Esophagus squamous epithelium (tissue), 5 donors: ENCODE data around the gene KNOP1. TPM values are rescaled to one million over a fixed set of nuclear protein-coding genes. Genes with fewer than 3 reads are reported as not detected.

Experiments used
- DNase-seq: peaks from one replicate; lab custom pipeline; 2025; lab: John Stamatoyannopoulos, UW
- H3K27ac ChIP-seq, 4 donors: fragments of 200-600 bp; sonication (generic); one replicate each; pipeline ENCODE4 v1.5.1; 2016 to 2019; ENCODE audit warnings: mild to moderate bottlenecking in 1 of 4
- H3K27me3 ChIP-seq, 4 donors: fragments of 200-600 bp; sonication (generic); 1 replicate in 3 of 4; 2 replicates in 1 of 4; pipeline versions ENCODE4 v1.5.1 to v1.6.0; 2017 to 2021; ENCODE audit warnings: antibody characterized with exemption in 1 of 4
- H3K36me3 ChIP-seq, 3 donors: fragments of 200-600 bp; sonication (generic); one replicate each; pipeline ENCODE4 v1.5.1; 2016 to 2019
- H3K4me1 ChIP-seq, 3 donors: fragments of 200-600 bp; sonication (generic); one replicate each; pipeline ENCODE4 v1.5.1; 2017 to 2019
- H3K4me3 ChIP-seq, 4 donors: fragments of 200-600 bp; sonication (generic); 1 replicate in 3 of 4; 2 replicates in 1 of 4; pipeline ENCODE4 v1.5.1; 2016 to 2019; ENCODE audit warnings: mild to moderate bottlenecking in 2 of 4, moderate library complexity in 1 of 4
- H3K9me3 ChIP-seq, 3 donors: fragments of 200-600 bp; sonication (generic); one replicate each; pipeline ENCODE4 v1.5.1; 2016 to 2019
- CTCF ChIP-seq, 6 experiments: fragments of 450-650 bp in 4 of 6; fragments of 200-600 bp in 2 of 6; sonication (generic) in 2 of 6; IDR thresholded peaks; one replicate each; pipeline ENCODE4 v1.5.1; 2016 to 2019; ENCODE audit warnings: antibody characterized with exemption in 6 of 6, mild to moderate bottlenecking in 4 of 6, moderate library complexity in 4 of 6
- POLR2A ChIP-seq, 4 donors: fragments of 450-650 bp; IDR thresholded peaks; one replicate each; pipeline ENCODE4 v1.6.1; 2017; ENCODE audit warnings: antibody characterized with exemption in 4 of 4, mild to moderate bottlenecking in 4 of 4, moderate library complexity in 3 of 4
- WGBS, 2 donors: methylation state at CpG; one replicate each; pipeline ENCODE4 v1.1.5; 2018; 5-methylcytosine and 5-hydroxymethylcytosine counted together
- intact Hi-C: fragments of 100-400 bp; cut with DNase I; formaldehyde crosslinking; loops from one replicate; pipeline ENCODE4 v1.15.0; 2022
- total RNA-seq, 4 donors: library from RNA; depleted of rRNA; stranded (reverse); fragments of >200 nt; gene quantifications; one replicate each; pipeline ENCODE4 v1.1.0, GENCODE V29; 2016
- donor health status: DM: yes; HTN: yes; CAD: no.

The KNOP1 gene
- total RNA-seq, 4 donors from 2014 or later = 9.0 to 14.3 (median 11.7) TPM

GRCh38 chr16:19699472-19699871 lies 18.6 kb downstream of the KNOP1 start:
- peaks cover 50 to 77% (median 61%) of the 10 kb centered on the region in 3 donors for H3K4me1 ChIP-seq
- 96% methylated on average over 8 of the region's 8 CpGs; no CpG with 5 or more reads in 1 of the 2 donors for WGBS, 2 donors
- TF ChIP-seq CTCF (IDR thresholded peaks at IDR 0.05) (no peak), POLR2A (IDR thresholded peaks at IDR 0.05) (no peak)

GRCh38 chr16:19698480-19699465 lies 19.3 kb downstream of the KNOP1 start:
- no peak for DNase-seq
- H3K9me3 ChIP-seq = no peaks in the 10 kb centered on the region
- intact Hi-C loops = no loop called here
- WGBS, 2 donors = 50 to 72% methylated on average over 14 to 15 of the region's 19 CpGs
- no peak for TF ChIP-seq CTCF (IDR thresholded peaks at IDR 0.05)
- no peak for TF ChIP-seq POLR2A (IDR thresholded peaks at IDR 0.05)
- H3K4me1 ChIP-seq = peaks cover 50 to 70% (median 58%) of the 10 kb centered on the region in 3 donors
- H3K27ac ChIP-seq = peak overlapping the region; percentile 44 to 80 (median 74)
- H3K36me3 ChIP-seq = peaks cover 0 to 40% (median 4%) of the 10 kb centered on the region in 3 donors
- H3K27me3 ChIP-seq = no peaks in the 10 kb centered on the region
- H3K4me3 ChIP-seq = no peak overlapping the region

More at GRCh38 chr16:19699472-19699871, 18.6 kb downstream of the KNOP1 start:
- peak overlapping the region; percentile 44 to 80 (median 74) for H3K27ac ChIP-seq
- DNase-seq = no peak
- intact Hi-C loops = no loop called here
- H3K9me3 ChIP-seq = no peaks in the 10 kb centered on the region
- H3K27me3 ChIP-seq = no peaks in the 10 kb centered on the region
- H3K36me3 ChIP-seq = peaks cover 0 to 42% (median 4%) of the 10 kb centered on the region in 3 donors
- no peak overlapping the region for H3K4me3 ChIP-seq

- H3K36me3 ChIP-seq = peaks cover 0 to 39% (median 4%) of the 10 kb centered on the region in 3 donors
- peaks cover 50 to 62% (median 58%) of the 10 kb centered on the region in 3 donors for H3K4me1 ChIP-seq
- TF ChIP-seq CTCF (IDR thresholded peaks at IDR 0.05) (no peak), POLR2A (IDR thresholded peaks at IDR 0.05) (no peak)
These were observed 20.2 kb downstream of the KNOP1 start for GRCh38 chr16:19697756-19698318.

GRCh38 chr16:19696961-19697360 lies 21.1 kb downstream of the KNOP1 start:
- 69 to 79% methylated on average over 10 to 14 of the region's 15 CpGs for WGBS, 2 donors
- intact Hi-C loops = no loop called here
- DNase-seq = no peak
- Histone ChIP-seq H3K27ac (peak overlapping the region; percentile 12 to 80 (median 79)), H3K36me3 (peaks cover 0 to 39% (median 4%) of the 10 kb centered on the region in 3 donors), H3K4me1 (peaks cover 50 to 62% (median 58%) of the 10 kb centered on the region in 3 donors), H3K9me3 (no peaks in the 10 kb centered on the region), H3K27me3 (no peaks in the 10 kb centered on the region), H3K4me3 (no peak overlapping the region)
- TF ChIP-seq CTCF (IDR thresholded peaks at IDR 0.05) (no peak), POLR2A (IDR thresholded peaks at IDR 0.05) (no peak)

More at GRCh38 chr16:19697756-19698318, 20.2 kb downstream of the KNOP1 start:
- Histone ChIP-seq H3K27me3 (no peaks in the 10 kb centered on the region), H3K9me3 (no peaks in the 10 kb centered on the region), H3K27ac (peak overlapping the region in 3 of 4 donors; percentile 78 to 80 (median 80)), H3K4me3 (no peak overlapping the region)
- 69 to 78% methylated on average over 5 to 8 of the region's 8 CpGs for WGBS, 2 donors
- DNase-seq = no peak
- intact Hi-C loops = no loop called here
